Measurements from ENCODE around the gene COL17A1.

Gene COL17A1

DNA sequence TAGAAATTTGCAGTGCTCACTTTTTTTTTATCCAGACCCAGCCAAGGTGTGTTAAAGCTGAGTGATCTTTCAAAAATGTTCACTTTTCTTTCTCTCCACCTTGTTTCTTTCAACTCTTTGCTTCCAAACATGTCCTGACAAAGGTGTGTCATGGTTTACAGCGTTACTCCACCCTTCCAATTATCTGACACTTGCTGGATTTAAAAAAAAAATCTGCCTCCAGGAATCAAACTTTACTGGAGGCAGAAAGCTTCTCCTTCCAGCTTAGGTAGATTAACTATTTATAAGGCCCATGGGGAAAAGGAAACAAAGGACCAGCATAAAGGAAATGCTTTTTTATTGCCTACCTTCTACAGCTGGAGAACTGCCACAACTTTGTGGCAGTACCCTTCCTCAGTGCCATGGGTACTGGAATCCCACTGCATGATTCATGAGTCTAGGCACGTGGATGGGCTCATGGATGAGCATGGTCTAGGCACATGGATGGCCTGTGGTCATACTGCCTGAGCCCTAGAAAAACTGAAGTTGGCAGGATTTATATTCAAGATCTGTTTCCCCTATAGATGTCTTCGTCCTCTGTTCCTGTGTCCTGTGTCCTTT is at the start of gene COL17A1:
Gene COL17A1, minus strand, starts transcription at position 80 of the 600 bp plus-strand sequence. CDS start 5,207 bp downstream, outside the sequence.
- no peak for DNase-seq (ENCODE audit: low spot score)

DNA sequence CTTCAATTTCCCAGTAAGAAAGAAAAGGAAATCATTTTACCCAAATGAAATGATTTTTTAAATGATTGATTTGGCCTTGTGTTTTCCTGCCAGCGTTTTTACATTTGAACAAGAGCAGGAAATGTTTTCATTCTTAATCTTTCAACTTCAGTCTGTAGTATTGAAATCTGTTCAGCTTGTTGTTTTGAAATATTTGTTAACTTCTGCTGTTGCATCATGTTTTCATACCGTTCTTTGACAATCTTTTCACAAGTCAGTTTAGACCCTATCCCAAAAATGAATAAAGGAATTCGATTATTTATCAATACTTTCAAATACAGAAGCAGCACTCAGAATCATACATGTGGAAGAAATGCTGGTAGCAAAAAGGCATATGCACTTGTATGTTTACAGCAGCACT is 44.4 kb upstream of the COL17A1 start:
- no peak for DNase-seq (ENCODE audit: low spot score)

DNA sequence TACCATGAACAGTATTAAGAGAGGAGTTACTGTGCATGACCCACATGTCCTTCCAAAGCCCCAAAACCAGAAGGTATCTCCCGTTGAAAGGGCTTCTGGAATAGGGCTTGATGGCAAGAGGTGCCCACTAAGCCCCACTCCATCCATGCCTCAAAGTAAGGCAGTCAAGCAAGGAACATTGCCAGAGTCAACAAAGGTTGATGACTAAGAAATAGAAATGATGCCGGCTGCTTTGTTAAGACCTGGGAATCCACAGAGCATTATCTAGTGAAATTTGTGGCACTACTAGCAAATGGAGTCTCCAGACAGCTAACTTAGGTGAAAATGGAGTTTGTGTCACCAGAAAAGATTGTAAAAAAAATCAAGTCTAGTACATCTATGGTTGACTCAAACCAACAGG is 42.5 kb upstream of the COL17A1 start:
- peak; percentile 4 for DNase-seq (ENCODE audit: low spot score)

DNA sequence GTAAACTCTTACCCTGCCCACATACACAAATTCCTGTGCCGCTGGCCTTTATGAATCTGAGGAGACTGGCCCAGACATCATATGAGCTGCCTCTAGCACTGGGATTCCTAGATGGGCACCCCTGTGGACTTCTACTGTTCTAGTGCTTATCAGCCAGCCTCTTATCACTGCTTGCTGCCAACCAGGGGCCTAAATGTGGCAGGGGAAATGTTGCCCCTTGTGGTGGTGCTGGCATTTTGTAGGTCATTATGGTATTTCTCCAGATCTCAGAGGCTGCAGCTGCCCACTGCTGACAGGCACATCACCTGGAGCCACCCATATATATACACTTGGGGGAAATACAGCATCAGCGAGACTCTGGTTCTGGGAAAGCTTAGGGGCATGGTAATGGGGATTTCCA is 41.7 kb upstream of the COL17A1 start:
- no peak for DNase-seq (ENCODE audit: low spot score)

DNA sequence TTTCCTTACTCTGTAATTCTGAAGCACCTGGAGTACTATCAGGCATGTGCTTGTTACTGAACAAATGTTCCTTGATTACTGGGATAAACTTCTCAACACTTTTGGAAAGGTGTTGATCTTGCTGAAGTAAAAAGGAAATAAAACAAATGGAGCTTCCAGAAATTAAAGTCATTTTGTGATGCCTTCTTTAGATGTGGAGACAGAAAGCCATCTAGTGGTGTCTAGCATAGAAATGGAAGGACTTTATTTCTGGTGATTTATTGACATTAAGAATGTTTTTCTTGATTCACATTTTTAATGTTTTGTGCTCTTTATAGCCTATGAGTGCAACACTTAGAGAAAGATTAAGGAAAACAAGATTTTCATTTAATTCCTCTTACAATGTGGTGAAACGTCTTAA is 37.7 kb upstream of the COL17A1 start:
- DNase-seq (ENCODE audit: low spot score) = peak; percentile 12

DNA sequence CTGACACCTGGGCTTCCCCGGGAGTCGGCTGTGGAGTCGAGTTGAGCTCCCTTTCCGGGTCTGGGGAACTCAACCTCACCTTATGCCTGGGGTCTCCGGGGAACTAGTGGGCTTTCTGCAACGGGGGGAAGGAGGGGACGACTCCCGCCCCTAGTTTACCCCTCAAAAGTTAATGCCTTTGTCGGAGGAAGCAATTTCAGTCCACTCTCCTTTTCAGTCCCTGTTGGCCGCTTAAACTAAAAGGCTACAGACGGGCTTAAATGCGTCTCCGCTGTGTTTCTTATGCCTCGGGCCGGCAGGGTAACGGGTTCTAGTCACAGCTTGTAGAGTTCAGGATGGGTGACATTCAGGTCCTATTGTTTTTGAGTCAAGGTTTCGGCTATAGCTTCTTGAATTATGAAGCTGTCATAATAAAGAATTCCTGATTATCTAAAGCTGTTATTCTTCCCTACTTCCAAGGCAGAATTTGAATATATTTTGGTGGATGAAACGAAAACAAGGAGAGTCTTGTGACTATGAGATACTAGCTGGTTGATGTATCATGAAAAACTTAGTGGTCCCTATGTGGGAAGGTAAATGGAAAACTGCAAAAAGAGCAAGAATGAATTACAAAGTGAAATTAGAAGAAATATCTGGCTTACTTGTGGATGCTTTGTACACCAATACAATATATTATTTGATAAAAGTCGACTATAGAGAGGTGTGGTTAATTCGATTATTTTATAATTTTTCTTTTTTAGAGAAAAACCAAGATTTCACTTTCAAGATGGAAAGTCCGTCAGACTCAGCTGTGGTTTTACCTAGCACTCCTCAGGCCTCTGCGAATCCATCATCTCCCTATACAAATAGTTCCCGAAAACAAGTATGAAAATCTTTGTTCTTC is 36.8 kb upstream of the COL17A1 start:
- DNase-seq (ENCODE audit: low spot score) = peak; percentile 8

DNA sequence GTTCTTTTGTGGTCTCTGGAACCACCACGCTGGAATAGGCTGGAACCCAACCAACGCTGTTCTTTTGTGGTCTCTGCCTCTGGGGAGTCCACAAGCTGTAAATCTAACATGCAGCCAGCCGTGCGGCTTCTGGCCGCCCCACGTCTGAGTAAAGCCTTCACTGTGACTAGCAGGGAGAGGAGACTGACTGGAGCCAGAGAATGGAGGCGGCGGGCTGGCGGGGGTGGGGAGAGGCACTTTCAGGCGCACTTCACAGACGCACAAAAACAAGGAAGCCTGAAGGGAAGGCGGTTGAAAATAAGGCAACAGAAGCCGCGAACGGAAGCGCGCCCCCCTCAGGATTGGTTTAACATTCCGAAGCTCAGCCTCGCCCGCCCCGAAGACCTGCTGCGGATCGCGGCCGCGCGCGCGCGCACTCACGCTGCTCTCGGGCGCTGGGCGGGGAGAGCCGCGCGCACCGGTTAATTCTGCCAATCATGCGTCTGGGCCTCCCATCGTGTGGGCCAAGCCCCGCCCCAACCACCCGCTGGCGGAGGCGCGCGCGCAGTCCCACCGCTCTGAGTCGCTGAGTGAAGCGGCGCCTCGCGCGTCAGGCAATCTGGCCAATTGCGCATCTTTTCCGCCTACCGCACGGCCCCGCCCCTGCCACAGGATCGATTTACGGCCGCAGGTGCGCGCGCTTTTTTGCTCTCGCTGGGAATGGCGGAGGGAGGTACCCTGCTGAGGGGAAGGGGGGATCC is 36.0 kb upstream of the COL17A1 start, which contains the start of gene SFR1:
Gene SFR1, plus strand, starts transcription at position 687 of the 740 bp plus-strand sequence. Its CDS starts 13 bp downstream, at position 700.
- DNase-seq (ENCODE audit: low spot score) = peak; percentile 96

DNA sequence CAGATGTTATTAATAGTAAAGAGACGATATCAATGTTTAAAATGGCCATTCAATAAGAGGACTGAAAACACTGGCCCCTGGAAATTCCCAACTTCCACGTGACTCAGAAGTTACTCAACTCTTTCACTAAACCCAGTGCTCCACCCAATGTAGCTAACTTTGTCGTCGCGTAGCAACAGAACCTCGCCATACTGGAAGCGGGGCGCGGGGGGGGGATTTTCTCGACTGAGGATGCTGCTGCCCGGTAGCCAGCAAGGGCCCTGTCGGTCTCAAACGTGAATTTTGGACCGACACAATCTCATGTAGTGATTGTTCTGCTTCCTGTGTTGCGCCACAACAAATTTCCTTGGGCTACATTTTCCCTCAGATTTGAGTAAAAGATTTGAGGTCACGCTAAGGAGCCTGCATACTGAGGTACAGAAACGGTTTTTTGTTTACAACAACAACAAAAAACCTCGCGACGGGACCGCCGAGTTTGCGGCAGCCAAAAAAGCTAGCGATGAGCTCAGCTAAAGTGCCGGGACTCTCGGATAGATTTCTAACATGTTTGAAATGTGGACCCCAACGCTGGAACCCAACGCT is 35.3 kb upstream of the COL17A1 start:
- peak; percentile 81 for DNase-seq (ENCODE audit: low spot score)

DNA sequence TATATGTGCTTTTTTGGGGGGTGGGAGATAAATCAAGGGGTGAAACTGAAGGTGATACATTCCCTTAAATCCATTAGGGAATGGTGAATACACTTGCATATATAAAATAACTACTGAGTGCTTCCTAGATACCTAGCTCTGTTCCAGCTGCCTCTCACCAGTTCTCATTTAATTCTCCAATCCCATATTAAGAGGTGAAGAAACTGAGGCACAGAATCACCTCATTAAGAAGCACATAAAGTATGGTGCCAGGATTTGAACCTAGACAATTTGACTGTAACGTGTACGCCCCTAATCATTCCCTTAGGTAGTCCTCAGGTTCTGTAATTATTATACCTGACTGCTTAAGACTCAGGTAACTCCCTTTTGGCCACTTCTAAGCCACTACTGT is 34.8 kb upstream of the COL17A1 start:
- no peak for DNase-seq (ENCODE audit: low spot score)

DNA sequence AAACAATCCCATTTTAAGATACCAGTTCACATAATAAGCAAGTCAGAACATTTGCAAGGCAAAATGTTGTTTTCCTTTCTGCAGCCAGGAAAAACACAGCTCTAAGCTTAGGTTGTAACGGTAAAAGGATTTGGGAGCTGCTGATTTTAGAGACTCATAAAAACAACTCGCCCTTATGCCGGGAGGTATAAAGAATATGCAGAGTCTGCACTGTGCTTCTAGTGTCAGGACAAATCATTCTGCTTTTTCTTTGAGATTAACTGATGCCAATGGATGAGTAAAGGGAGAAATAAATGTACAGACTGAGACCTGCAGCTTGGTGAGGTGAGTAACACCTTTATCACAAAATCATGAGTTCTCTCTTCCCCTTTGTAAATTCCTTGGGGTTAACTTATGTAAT is 34.3 kb upstream of the COL17A1 start:
- DNase-seq (ENCODE audit: low spot score) = no peak

DNA sequence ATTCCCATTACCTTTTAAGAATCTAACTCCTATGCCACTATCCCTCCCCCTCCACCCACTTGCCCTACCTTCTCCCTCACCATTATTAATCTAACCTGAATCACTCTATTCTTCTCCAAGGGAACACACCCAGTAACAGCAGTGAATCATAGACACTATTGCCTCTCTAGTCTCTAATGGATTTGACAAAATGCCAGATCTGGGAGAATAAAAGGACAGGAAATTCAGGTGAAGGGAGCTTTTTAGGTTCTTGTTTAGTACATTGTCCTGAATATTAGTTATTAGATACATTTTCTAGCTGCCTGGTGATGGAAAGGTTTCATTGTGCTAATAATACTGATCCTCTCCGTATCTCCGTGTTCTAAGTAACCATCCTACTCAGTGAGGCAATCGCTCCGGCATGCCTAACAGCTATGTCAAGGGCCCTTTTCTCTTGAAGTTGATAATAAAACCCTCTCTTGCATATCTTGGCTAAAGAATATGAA is 32.2 kb upstream of the COL17A1 start:
- DNase-seq (ENCODE audit: low spot score) = no peak

DNA sequence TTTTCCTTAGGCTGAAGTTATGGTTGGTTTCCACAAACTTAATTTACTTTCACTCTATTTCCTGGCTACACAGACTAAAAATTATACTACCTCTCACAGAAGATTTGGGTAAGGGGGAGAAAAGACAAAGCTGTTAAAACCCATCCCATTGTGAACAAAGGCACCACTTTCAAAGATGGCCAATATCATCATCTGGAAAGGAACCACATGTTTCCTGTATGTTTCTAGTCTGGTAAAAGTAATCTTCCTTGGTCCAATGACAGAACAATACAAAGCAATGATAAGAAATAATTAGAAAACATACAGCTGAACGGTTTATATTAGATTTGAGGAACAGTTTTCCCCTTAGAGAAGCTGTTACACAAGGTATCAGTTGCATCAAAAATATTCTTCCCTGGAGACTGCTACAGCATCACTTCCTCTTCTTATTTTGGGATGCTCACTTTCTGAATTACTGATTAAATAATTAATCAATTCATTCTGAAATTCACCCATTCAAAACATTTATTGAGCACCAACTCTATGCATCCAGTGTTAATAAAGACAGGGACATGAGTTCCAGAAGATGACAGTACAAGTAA is 27.8 kb upstream of the COL17A1 start:
- no peak for DNase-seq (ENCODE audit: low spot score)

DNA sequence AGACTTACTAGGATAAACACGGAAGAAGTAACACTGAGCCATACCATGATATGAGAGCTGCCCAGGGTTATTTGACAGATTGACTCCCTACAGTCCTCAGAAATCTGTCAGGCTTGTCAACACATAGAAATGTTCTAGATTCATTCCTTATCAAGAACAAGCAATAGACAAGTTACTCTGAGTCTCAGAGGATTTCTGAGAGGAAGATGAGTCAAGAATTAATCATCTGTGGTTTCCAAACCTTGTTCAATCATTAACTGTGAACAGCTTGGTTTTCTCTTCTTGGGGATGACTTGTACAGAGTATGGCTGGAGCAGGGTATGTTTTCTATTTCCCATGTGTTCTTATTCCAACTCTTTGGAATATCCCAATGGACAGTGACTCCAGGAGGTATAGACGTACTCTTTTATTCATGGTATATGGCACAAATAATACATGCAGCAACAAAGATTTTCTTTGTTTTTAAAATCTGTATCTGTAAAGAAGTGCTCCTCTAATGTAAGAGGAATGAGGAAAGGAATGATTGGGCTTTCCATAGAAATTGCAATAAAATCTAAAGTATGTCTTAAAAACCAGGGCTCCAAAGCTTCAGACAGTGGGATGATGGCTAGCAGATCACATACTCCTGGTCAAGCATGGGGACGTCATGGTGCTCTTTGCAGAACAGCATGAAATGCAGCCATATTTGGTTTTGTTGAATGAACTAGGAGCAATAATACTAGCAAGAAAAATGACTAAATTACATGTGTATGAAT is 24.4 kb upstream of the COL17A1 start:
- peak; percentile 27 for DNase-seq (ENCODE audit: low spot score)

DNA sequence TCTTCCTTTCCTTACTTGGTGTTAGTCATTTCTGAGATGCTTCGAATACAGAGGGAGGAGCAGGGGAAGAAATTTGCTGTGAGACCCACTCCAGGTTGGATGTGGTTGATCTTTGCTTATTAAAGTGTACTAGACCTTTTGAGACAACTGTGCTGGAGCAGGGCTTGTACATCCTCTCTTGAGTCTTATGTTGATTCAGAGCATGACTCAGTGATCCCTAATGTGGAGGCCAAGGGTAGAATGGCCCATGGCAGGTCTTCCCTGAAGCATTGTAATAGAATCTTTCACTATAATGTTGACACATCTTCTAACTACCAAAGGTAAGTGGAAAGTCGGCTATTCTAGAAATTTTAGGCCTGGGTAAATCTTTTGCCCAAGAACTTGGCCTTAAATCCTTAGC is 19.2 kb upstream of the COL17A1 start:
- no peak for DNase-seq (ENCODE audit: low spot score)

DNA sequence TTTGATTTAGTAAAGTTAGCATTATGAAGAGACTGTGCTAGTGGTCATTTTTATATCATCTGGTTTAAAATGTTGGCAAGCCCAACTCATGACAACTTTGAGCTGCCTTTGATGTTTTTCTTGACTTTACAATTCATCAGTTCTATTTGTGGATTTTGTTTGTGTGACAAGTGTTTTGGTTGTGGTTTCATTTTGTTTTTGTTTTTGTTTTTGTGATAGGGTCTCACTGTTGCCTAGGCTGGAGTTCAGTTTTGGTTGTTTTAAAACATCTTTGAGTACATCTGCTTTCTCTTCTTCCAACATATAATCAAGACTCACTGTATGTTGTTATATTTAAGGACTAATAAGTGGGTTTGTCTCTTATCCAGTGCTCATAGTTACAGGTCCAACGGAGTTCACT is 18.7 kb upstream of the COL17A1 start:
- DNase-seq (ENCODE audit: low spot score) = no peak

DNA sequence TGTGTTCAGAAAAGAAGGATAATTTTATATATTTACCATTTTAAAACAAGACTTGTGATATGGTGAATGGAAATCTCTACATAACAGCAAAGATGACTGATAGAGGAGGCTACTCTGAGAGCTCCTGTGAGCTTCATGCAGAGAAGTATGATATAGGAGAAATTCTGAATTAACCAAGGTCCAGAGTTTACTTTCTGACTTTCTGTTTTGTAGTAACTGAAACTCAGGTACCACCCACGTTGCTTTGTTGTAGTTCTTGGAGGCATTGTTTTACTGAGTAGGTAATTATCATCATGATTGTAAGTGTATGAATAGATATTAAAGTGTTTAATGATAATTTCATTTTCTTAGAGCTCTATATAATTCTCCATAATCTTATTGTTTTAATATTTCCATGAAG is 18.3 kb upstream of the COL17A1 start:
- DNase-seq (ENCODE audit: low spot score) = no peak

DNA sequence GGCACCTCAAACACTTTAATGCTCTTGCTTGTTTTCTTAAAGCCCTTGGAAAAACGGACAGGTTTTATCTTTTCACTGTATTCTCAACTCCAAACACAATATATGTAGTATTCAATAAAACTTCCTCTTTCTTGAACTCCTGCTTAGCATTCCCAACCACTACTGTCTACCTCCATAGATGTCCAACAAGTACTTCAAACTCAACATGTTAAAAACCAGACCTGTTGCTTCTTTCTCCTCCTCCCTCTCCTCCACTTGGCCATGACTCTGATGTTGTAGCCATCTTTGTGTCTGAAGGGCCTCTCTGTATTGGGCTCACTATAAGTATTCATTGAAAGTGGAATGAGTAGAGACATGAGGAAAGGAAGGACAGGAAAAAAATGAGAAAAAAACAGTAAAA is 16.2 kb upstream of the COL17A1 start:
- DNase-seq (ENCODE audit: low spot score) = no peak

DNA sequence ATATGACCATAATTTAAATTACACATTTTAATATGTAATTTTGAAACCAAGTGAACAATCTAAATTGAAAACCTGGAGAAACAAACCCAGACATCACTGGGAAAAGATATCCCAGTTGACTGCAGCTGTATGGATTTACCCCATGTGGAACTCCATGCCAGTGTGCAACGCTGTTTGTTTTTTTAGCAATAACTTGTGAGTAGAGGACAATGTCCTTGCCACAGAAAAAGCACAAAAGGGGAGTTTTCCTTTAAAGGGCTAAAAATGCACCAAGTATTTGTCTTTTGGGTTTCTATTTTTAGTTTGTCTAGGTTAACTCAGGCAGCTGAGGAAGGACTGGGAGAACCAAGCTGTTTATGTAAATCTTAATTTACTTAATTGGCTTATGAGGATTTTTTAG is 15.1 kb upstream of the COL17A1 start:
- DNase-seq (ENCODE audit: low spot score) = no peak

DNA sequence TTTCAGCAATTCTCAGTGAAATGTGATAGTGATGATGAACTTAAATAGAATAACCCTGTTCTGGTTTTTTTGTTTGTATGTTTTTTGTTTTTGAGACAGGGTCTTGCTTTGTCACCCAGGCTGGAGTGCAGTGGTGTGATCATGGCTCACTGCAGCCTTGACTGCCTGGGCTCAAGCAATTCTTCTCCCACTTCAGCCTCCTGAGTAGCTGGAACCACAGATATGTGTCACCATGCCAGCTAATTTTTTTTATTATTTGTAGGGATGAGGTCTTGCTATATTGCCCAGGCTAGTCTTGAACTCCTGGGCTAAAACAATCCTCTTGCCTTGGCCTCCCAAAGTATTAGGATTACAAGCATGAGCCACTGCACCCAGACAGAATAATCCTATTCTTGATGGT is 14.3 kb upstream of the COL17A1 start:
- DNase-seq (ENCODE audit: low spot score) = no peak

DNA sequence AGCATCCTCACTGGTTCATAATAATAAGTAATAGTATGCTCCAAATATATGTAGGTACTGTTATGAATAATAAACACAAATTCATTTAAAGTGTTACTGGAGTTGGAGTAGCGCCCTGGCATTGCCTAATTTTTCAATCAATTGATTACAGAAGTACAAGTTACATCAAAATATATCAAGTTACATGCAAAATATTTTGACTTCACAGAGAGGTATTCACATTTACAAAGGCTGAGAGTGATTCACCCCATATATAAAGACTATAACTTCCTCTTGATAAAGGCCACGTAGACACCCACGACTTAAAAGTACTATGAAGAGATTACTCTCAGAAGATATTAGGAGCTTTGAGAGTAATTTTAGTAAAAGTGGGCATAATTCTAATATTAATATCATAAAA is 13.6 kb upstream of the COL17A1 start:
- no peak for DNase-seq (ENCODE audit: low spot score)

DNA sequence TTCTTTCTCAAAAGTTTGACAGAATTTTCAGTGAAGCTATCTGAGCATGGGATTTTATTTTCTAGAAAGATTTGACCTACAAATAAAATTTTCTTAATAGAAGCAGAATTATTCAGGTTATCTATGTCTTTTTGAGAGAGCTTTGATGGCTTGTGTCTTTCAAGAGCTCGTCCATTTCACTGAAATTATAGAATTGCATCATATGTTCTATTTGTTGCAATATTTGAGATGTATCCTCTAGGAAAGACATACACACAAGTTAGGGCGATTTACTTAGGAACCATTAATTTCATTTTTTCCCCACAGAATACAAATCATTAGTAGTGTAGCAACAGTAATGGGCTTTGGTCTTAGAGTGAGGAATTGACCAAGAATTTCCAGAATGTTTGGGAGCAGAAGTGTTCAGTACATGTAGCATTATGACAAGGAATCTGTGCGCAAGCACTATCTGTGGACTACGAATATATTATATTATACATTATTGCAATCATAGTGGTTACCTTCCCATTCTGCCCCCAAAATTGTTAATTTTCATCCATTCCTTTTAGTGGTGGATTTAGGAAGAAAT is 12.8 kb upstream of the COL17A1 start:
- no peak for DNase-seq (ENCODE audit: low spot score)

All from AG08396 (cell line).